HepG2 (cell line): Measurements from ENCODE around the gene TMEM214. TPM values are rescaled to one million over a fixed set of nuclear protein-coding genes. Genes with fewer than 3 reads are reported as not detected.

Experiments used
- DNMT1 ChIP-seq: sonication (generic); formaldehyde crosslinking; IDR thresholded peaks from 2 replicates; pipeline ENCODE4 v1.5.1; 2020; ENCODE audit warnings: mild to moderate bottlenecking, missing genetic modification reagents
- HOXA3 ChIP-seq: sonication (generic); formaldehyde crosslinking; IDR thresholded peaks from 2 replicates; pipeline ENCODE4 v1.5.0; 2020; ENCODE audit warnings: missing genetic modification reagents
- IRF2 ChIP-seq: IDR thresholded peaks from 2 replicates; pipeline ENCODE4 v1.6.1; 2018; ENCODE audit warnings: missing genetic modification reagents, missing compliant biosample characterization
- PHF21A ChIP-seq: sonication (generic); formaldehyde crosslinking; IDR thresholded peaks from 2 replicates; pipeline ENCODE4 v1.5.0; 2020; ENCODE audit warnings: mild to moderate bottlenecking, missing genetic modification reagents
- SOX6 ChIP-seq, 2 experiments: fragments of 450-650 bp in 1 of 2; sonication (generic) in 1 of 2; formaldehyde crosslinking in 1 of 2; IDR thresholded peaks; 2 replicates each; pipeline versions ENCODE4 v1.4.0 to v1.6.1; 2017 to 2020; ENCODE audit warnings: antibody characterized with exemption in 1 of 2, mild to moderate bottlenecking in 1 of 2, missing genetic modification reagents in 1 of 2
- ZMYM2 ChIP-seq: sonication (generic); formaldehyde crosslinking; IDR thresholded peaks from 2 replicates; pipeline ENCODE4 v1.8.0; 2022; ENCODE audit warnings: mild to moderate bottlenecking, missing genetic modification reagents
- ZNF124 ChIP-seq: sonication (generic); formaldehyde crosslinking; IDR thresholded peaks from 2 replicates; pipeline ENCODE4 v1.4.0; 2020; ENCODE audit warnings: missing genetic modification reagents
- ZNF547 ChIP-seq: sonication (generic); formaldehyde crosslinking; IDR thresholded peaks from 2 replicates; pipeline ENCODE4 v1.5.1; 2020; ENCODE audit warnings: mild to moderate bottlenecking, missing genetic modification reagents
- ZNF737 ChIP-seq: sonication (generic); formaldehyde crosslinking; IDR thresholded peaks from 2 replicates; pipeline ENCODE4 v1.5.0; 2020; ENCODE audit warnings: missing genetic modification reagents, mild to moderate bottlenecking, borderline replicate concordance
- ZSCAN31 ChIP-seq: sonication (generic); formaldehyde crosslinking; IDR thresholded peaks from 2 replicates; pipeline ENCODE4 v1.5.0; 2020; ENCODE audit warnings: low read depth, mild to moderate bottlenecking, missing genetic modification reagents
- polyA plus RNA-seq, 8 experiments: library from polyadenylated mRNA; depleted of rRNA in 3 of 8; stranded (reverse) in 7 of 8; unstranded in 1 of 8; fragments of >200 nt; fragmentation: Illumina TruSeq in 4 of 8; extraction: Trizol in 4 of 8; gene quantifications; 2 replicates each; pipeline versions ENCODE4 v1.2.1 to v1.2.3, GENCODE V29; 2011 to 2016; ENCODE audit warnings: low read depth in 4 of 8, missing spikeins in 1 of 8, mixed read lengths in 1 of 8; ENCODE audit not compliant: insufficient read depth in 1 of 8
- total RNA-seq, 5 experiments: library from RNA; depleted of rRNA; stranded (reverse); fragments of >200 nt; fragmentation: Illumina TruSeq; extraction: Trizol; gene quantifications; 2 replicates each; pipeline ENCODE4 v1.2.3, GENCODE V29; 2016; ENCODE audit warnings: low read depth in 1 of 5
- TF ChIP-seq, protein P1 (sequence below): sonication (generic); formaldehyde crosslinking; IDR thresholded peaks from 2 replicates; pipeline ENCODE4 v1.5.0; 2020; ENCODE audit warnings: missing genetic modification reagents
- TF ChIP-seq, protein P2 (sequence below): sonication (generic); formaldehyde crosslinking; IDR thresholded peaks from 2 replicates; pipeline ENCODE4 v1.5.0; 2020; ENCODE audit warnings: mild to moderate bottlenecking, missing genetic modification reagents
- TF ChIP-seq, protein P3 (sequence below): sonication (generic); formaldehyde crosslinking; IDR thresholded peaks from 2 replicates; pipeline ENCODE4 v1.5.0; 2020; ENCODE audit warnings: mild to moderate bottlenecking, missing genetic modification reagents, borderline replicate concordance
- TF ChIP-seq, protein P4 (sequence below): sonication (generic); formaldehyde crosslinking; IDR thresholded peaks from 2 replicates; pipeline ENCODE4 v1.8.1; 2023; ENCODE audit warnings: mild to moderate bottlenecking, moderate library complexity, missing genetic modification reagents
- TF ChIP-seq, protein P5 (sequence below): sonication (generic); formaldehyde crosslinking; IDR thresholded peaks from 2 replicates; pipeline ENCODE4 v1.4.0; 2020; ENCODE audit warnings: missing genetic modification reagents, borderline replicate concordance

Gene TMEM214
- total and polyA plus RNA-seq, 2 of the 13 experiments (the other 11 are each of a cell fraction or from before 2014, with no cell fraction given) = 58.3 to 132 TPM

DNA sequence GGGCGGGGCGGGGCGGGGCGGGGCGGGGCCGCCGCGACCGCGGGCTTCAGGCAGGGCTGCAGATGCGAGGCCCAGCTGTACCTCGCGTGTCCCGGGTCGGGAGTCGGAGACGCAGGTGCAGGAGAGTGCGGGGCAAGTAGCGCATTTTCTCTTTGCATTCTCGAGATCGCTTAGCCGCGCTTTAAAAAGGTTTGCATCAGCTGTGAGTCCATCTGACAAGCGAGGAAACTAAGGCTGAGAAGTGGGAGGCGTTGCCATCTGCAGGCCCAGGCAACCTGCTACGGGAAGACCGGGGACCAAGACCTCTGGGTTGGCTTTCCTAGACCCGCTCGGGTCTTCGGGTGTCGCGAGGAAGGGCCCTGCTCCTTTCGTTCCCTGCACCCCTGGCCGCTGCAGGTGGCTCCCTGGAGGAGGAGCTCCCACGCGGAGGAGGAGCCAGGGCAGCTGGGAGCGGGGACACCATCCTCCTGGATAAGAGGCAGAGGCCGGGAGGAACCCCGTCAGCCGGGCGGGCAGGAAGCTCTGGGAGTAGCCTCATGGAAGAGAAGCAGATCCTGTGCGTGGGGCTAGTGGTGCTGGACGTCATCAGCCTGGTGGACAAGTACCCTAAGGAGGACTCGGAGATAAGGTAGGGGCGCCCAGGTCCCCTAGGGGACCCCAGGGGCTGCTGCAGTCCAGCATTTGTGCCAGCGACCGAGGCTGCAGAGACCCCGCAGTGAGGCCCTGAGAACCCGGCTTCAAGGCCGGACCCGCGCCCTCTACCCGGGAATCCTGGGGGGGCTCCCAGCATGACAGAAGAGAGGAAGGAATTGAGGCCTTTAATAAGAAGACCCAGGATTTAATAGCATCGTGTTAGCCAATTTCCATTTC lies 54.2 kb downstream of the TMEM214 start, which contains the start of gene KHK (continued):
- TF ChIP-seq, protein P1, sequence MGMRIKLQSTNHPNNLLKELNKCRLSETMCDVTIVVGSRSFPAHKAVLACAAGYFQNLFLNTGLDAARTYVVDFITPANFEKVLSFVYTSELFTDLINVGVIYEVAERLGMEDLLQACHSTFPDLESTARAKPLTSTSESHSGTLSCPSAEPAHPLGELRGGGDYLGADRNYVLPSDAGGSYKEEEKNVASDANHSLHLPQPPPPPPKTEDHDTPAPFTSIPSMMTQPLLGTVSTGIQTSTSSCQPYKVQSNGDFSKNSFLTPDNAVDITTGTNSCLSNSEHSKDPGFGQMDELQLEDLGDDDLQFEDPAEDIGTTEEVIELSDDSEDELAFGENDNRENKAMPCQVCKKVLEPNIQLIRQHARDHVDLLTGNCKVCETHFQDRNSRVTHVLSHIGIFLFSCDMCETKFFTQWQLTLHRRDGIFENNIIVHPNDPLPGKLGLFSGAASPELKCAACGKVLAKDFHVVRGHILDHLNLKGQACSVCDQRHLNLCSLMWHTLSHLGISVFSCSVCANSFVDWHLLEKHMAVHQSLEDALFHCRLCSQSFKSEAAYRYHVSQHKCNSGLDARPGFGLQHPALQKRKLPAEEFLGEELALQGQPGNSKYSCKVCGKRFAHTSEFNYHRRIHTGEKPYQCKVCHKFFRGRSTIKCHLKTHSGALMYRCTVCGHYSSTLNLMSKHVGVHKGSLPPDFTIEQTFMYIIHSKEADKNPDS (CRISPR knock-in tag) = peak; percentile 50; the same call in 1 of the 2 replicates
- TF ChIP-seq DNMT1 (CRISPR knock-in tag) (peak; percentile 60; the same call in 1 of the 2 replicates), PHF21A (CRISPR knock-in tag) (no peak; the same call in 1 of the 2 replicates), ZNF737 (CRISPR knock-in tag) (no peak), ZNF547 (CRISPR knock-in tag) (peak; percentile 5), HOXA3 (CRISPR knock-in tag) (no peak; the same call in 1 of the 2 replicates), IRF2 (peak; percentile 39), ZSCAN31 (CRISPR knock-in tag) (0 out of 2 replicates have a peak, but pooled peaks have one; percentile 66), SOX6 (IDR thresholded peaks at IDR 0.05) (no peak), SOX6 (CRISPR knock-in tag; IDR thresholded peaks at IDR 0.05) (peak; percentile 49), ZMYM2 (CRISPR knock-in tag) (peak; percentile 72; the same call in 1 of the 2 replicates), ZNF124 (CRISPR knock-in tag) (0 out of 2 replicates have a peak, but pooled peaks have one; percentile 10)
- TF ChIP-seq, protein P2, sequence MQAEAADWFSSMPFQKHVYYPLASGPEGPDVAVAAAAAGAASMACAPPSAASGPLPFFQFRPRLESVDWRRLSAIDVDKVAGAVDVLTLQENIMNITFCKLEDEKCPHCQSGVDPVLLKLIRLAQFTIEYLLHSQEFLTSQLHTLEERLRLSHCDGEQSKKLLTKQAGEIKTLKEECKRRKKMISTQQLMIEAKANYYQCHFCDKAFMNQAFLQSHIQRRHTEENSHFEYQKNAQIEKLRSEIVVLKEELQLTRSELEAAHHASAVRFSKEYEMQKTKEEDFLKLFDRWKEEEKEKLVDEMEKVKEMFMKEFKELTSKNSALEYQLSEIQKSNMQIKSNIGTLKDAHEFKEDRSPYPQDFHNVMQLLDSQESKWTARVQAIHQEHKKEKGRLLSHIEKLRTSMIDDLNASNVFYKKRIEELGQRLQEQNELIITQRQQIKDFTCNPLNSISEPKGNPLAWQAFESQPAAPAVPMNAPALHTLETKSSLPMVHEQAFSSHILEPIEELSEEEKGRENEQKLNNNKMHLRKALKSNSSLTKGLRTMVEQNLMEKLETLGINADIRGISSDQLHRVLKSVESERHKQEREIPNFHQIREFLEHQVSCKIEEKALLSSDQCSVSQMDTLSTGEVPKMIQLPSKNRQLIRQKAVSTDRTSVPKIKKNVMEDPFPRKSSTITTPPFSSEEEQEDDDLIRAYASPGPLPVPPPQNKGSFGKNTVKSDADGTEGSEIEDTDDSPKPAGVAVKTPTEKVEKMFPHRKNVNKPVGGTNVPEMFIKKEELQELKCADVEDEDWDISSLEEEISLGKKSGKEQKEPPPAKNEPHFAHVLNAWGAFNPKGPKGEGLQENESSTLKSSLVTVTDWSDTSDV (CRISPR knock-in tag) = no peak
- TF ChIP-seq, protein P3, sequence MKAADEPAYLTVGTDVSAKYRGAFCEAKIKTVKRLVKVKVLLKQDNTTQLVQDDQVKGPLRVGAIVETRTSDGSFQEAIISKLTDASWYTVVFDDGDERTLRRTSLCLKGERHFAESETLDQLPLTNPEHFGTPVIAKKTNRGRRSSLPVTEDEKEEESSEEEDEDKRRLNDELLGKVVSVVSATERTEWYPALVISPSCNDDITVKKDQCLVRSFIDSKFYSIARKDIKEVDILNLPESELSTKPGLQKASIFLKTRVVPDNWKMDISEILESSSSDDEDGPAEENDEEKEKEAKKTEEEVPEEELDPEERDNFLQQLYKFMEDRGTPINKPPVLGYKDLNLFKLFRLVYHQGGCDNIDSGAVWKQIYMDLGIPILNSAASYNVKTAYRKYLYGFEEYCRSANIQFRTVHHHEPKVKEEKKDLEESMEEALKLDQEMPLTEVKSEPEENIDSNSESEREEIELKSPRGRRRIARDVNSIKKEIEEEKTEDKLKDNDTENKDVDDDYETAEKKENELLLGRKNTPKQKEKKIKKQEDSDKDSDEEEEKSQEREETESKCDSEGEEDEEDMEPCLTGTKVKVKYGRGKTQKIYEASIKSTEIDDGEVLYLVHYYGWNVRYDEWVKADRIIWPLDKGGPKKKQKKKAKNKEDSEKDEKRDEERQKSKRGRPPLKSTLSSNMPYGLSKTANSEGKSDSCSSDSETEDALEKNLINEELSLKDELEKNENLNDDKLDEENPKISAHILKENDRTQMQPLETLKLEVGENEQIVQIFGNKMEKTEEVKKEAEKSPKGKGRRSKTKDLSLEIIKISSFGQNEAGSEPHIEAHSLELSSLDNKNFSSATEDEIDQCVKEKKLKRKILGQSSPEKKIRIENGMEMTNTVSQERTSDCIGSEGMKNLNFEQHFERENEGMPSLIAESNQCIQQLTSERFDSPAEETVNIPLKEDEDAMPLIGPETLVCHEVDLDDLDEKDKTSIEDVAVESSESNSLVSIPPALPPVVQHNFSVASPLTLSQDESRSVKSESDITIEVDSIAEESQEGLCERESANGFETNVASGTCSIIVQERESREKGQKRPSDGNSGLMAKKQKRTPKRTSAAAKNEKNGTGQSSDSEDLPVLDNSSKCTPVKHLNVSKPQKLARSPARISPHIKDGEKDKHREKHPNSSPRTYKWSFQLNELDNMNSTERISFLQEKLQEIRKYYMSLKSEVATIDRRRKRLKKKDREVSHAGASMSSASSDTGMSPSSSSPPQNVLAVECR = peak; percentile 91
- TF ChIP-seq, protein P4, sequence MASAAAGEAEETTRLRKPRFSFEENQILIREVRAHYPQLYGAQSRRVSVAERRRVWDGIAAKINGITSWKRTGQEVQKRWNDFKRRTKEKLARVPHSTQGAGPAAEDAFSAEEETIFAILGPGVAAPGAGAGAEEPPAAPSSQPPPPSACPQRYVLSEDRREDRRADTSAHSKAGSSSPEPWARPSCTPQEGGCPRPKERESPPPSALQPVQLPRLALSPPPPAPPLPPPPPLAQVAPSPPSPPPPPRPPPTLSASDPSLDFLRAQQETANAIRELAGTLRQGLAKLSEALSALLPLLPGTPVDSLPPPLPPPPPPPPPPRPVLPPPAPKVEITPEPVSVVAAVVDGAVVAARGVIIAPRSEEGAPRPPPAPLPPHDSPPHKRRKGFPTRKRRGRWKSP (CRISPR knock-in tag) = 0 out of 2 replicates have a peak, but pooled peaks have one; percentile 34
- TF ChIP-seq, protein P5, sequence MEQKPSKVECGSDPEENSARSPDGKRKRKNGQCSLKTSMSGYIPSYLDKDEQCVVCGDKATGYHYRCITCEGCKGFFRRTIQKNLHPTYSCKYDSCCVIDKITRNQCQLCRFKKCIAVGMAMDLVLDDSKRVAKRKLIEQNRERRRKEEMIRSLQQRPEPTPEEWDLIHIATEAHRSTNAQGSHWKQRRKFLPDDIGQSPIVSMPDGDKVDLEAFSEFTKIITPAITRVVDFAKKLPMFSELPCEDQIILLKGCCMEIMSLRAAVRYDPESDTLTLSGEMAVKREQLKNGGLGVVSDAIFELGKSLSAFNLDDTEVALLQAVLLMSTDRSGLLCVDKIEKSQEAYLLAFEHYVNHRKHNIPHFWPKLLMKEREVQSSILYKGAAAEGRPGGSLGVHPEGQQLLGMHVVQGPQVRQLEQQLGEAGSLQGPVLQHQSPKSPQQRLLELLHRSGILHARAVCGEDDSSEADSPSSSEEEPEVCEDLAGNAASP (CRISPR knock-in tag) = peak; percentile 54; the same call in 1 of the 2 replicates
